WERI-Rb-1 (cell line): ENCODE data around the gene CDC6.

ENCODE experiments used
- DNase-seq: peaks from one replicate; pipeline ENCODE4 v3.0.0-alpha.2; 2020
- H3K27ac ChIP-seq: fragments of 250-450 bp; sonication (Bioruptor Pico); 2 replicates; pipeline ENCODE4 v1.5.1; 2020; ENCODE audit warnings: mild to moderate bottlenecking, moderate library complexity
- H3K27me3 ChIP-seq: fragments of 250-450 bp; sonication (Bioruptor Pico); 2 replicates; pipeline ENCODE4 v1.5.1; 2021; ENCODE audit warnings: mild to moderate bottlenecking, low read depth, moderate library complexity; ENCODE audit not compliant: insufficient read depth, severe bottlenecking
- H3K36me3 ChIP-seq: fragments of 250-450 bp; sonication (Bioruptor Pico); 2 replicates; pipeline ENCODE4 v1.5.1; 2020; ENCODE audit warnings: mild to moderate bottlenecking, moderate library complexity
- H3K4me3 ChIP-seq: 2 replicates; pipeline ENCODE4 v1.5.1; 2011; ENCODE audit warnings: low read depth, mild to moderate bottlenecking, control low read depth, low read length
- H3K9me3 ChIP-seq: fragments of 250-450 bp; sonication (Bioruptor Pico); 2 replicates; pipeline ENCODE4 v1.5.1; 2021; ENCODE audit warnings: mild to moderate bottlenecking, moderate library complexity; ENCODE audit not compliant: severe bottlenecking
- TF ChIP-seq, protein P1 (sequence below): IDR thresholded peaks from 2 replicates; pipeline ENCODE4 v1.5.1; 2011; ENCODE audit warnings: low read depth, mild to moderate bottlenecking, control low read depth, inconsistent platforms, low read length

The CDC6 gene

DNA sequence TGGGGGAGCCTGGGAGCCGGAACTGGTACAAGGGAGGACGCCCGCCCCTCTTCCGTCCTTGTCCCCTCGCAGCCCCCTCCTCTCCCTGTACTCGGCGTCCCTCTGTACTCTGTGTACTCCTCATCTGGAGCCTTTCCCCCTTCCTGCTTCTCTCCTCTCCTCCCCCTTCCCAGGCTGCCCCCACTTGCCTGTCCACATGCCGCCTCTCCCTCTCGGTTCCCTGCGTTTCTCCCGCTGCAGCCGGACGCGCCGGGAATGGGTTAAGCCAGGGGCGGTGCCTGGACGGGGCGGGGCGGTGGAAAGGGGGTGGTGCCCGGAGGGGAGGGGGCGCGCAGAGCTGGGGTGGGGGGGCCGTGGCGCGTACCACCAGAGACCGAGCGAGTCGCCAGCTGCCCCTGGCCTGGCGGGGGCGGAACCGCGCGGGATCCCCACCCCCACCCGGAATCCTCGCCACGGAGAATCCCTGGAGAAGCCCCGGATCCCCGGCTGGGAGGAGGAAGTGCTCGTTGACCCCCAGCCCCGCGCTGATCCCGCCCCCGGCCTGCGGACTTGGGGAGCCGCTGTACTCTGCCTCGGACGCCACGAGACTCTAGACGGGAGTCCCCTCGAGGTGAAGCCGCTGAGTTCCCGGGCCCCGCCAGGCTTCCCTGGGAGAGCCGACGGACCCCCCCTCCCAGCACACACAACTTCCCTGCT is 54.3 kb downstream of the CDC6 start:
- Histone ChIP-seq H3K36me3 (peaks cover 4% of the 10 kb centered on the region), H3K9me3 (no peaks in the 10 kb centered on the region), H3K27me3 (no peaks in the 10 kb centered on the region), H3K4me3 (peak overlapping the region; percentile 60), H3K27ac (peak overlapping the region; percentile 82)
- TF ChIP-seq, protein P1, sequence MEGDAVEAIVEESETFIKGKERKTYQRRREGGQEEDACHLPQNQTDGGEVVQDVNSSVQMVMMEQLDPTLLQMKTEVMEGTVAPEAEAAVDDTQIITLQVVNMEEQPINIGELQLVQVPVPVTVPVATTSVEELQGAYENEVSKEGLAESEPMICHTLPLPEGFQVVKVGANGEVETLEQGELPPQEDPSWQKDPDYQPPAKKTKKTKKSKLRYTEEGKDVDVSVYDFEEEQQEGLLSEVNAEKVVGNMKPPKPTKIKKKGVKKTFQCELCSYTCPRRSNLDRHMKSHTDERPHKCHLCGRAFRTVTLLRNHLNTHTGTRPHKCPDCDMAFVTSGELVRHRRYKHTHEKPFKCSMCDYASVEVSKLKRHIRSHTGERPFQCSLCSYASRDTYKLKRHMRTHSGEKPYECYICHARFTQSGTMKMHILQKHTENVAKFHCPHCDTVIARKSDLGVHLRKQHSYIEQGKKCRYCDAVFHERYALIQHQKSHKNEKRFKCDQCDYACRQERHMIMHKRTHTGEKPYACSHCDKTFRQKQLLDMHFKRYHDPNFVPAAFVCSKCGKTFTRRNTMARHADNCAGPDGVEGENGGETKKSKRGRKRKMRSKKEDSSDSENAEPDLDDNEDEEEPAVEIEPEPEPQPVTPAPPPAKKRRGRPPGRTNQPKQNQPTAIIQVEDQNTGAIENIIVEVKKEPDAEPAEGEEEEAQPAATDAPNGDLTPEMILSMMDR: no peak
- DNase-seq: peak; percentile 95

DNA sequence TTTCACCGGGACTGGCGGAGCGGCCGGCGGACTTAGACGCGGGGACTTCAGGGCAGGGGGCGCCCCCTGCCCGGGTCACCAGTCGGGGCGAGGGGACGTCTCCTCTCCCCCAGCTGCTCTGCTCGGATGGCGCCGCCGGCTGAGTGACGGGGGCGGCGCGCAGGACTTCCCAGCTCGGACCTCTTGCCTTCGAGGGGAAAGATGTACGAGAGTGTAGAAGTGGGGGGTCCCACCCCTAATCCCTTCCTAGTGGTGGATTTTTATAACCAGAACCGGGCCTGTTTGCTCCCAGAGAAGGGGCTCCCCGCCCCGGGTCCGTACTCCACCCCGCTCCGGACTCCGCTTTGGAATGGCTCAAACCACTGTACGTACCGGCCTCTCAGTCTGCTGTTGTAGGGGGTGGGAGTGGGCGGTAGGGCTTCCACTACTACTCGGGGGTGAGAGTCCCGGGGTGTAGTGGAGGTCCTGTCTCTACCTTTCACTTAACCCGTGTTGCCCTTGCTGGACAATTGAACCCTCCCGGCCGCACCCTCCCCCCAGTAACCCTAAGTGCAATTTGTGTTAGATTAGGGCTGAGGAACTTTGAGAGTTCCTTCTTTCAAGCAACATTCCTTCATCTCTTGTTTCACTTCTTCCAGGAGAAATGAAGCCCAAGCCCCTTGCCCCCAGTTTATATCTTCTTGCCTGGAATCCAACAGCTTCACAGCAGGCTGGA is 55.0 kb downstream of the CDC6 start:
- Histone ChIP-seq H3K27me3 (no peaks in the 10 kb centered on the region), H3K4me3 (peak overlapping the region; percentile 60), H3K36me3 (peaks cover 4% of the 10 kb centered on the region), H3K27ac (peak overlapping the region; percentile 55), H3K9me3 (no peaks in the 10 kb centered on the region)
- no peak for DNase-seq
- TF ChIP-seq, protein P1: no peak

DNA sequence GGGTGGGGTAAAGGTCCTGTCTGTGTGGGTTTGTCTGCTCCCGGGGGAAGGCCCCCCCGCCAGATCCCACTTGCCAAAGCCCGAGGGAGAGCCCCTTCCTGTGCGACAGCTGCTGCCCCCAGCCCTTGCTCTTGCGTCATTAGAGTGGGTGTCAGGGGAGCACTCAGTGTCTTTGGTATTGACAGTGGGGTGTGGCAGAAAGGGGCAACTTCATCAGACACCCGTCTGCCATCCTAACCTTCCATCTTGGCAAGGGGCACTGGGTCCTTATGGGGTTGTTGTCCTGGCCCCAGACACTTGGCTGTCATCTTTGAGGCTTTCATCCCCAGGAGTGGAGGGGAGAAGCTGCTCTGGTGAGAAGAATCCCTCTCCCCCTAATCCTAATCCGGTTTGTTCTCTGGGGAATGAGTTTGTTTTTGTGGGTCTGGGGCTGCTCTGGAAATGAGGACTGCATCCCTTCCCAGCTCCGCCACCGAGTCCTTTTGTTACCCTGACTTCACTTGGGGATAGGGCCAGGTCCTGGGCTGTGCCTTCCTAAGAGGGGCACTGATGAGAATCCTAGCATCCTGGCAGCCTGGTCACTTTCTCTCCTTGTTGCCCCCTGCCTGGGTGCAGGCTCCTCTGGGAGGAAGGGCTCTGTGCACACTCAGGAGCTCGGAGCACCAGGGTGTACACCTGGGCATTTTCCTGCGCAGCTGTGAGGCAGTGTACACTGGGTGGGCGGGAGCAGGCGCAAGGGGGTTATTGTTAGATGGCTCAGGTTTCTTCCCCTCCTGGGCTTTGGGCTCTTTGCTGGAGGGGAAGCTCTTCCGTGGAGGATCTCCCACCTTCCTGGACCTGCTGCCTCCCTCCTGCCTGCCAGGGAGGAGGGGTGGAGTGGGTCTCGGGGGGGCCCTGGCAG is 55.8 kb downstream of the CDC6 start:
- H3K9me3 ChIP-seq: no peaks in the 10 kb centered on the region
- DNase-seq: peak; percentile 70
- no peaks in the 10 kb centered on the region for H3K27me3 ChIP-seq
- TF ChIP-seq, protein P1: no peak
- peak overlapping the region; percentile 60 for H3K4me3 ChIP-seq
- peaks cover 4% of the 10 kb centered on the region for H3K36me3 ChIP-seq
- peak overlapping the region; percentile 55 for H3K27ac ChIP-seq

DNA sequence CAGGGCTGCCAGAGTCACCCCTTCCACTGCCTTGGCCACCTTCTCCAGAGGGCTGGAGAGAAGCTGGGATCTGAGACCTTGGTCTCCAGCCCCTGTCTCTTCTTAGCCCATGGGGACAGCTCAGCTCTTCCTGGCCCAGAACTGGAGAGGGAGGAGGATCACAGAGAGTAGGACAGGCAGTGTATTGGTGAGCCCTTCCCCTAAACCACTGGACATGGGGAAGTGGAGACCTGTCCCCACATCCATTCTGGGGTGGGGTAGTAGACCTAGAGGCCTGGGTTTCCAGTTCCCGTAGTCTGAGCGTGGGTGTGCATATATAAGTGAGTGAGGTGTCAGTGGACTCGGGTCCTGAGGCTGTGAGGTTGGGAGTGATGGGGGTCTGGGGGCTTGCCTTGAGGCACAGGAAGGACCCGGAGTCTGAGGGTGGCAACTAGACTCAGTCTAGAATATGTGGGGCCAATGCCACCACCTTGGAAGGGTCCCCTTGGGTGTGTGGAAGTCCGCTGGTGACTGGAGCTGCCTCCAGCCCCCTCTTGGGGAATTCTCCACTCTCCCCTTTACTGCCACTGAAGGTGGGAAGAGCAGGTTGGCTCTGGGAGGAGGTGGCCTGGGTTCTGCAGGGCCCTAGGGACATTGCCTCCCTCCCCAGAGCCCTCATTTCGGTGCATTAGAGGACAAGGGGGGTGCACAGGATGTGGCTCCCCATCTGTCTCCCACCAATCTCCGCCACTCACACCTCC is 56.9 kb downstream of the CDC6 start:
- Histone ChIP-seq H3K9me3 (no peaks in the 10 kb centered on the region), H3K36me3 (peaks cover 15% of the 10 kb centered on the region), H3K27ac (peak overlapping the region; percentile 69), H3K27me3 (no peaks in the 10 kb centered on the region), H3K4me3 (peak overlapping the region; percentile 53)
- TF ChIP-seq, protein P1: no peak
- DNase-seq: no peak
